H9 (cell line): ENCODE measurements around the gene DCXR. TPM values are rescaled to one million over a fixed set of nuclear protein-coding genes. Genes with fewer than 3 reads are reported as not detected.

Experiments used
- DNase-seq: peaks from one replicate; pipeline ENCODE4 v3.0.0-alpha.2; 2017
- H2AFZ ChIP-seq: one replicate; pipeline ENCODE4 v1.6.1; 2013; ENCODE audit warnings: mild to moderate bottlenecking, low read length, control low read depth, moderate library complexity
- H2AK5ac ChIP-seq: 2 replicates; pipeline ENCODE4 v1.6.1; 2013; ENCODE audit warnings: low read length, control low read depth, mixed read lengths; ENCODE audit not compliant: insufficient read length
- H2BK120ac ChIP-seq: one replicate; pipeline ENCODE4 v1.6.1; 2013; ENCODE audit warnings: low read depth, mild to moderate bottlenecking, low read length, control low read depth, inconsistent platforms; ENCODE audit not compliant: poor library complexity, severe bottlenecking
- H2BK12ac ChIP-seq: 2 replicates; pipeline ENCODE4 v1.6.1; 2013; ENCODE audit warnings: low read length, control low read depth, mixed read lengths, low read depth; ENCODE audit not compliant: insufficient read length
- H2BK15ac ChIP-seq: 2 replicates; pipeline ENCODE4 v1.6.1; 2013; ENCODE audit warnings: low read depth, low read length, control low read depth
- H2BK20ac ChIP-seq: one replicate; pipeline ENCODE4 v1.6.1; 2013; ENCODE audit warnings: low read depth, mild to moderate bottlenecking, low read length, control low read depth, inconsistent platforms; ENCODE audit not compliant: poor library complexity, severe bottlenecking
- H2BK5ac ChIP-seq: 2 replicates; pipeline ENCODE4 v1.6.1; 2013; ENCODE audit warnings: low read length, control low read depth, mixed read lengths; ENCODE audit not compliant: insufficient read length
- H3K14ac ChIP-seq: 2 replicates; pipeline ENCODE4 v1.6.1; 2013; ENCODE audit warnings: low read length, control low read depth; ENCODE audit not compliant: insufficient read depth
- H3K18ac ChIP-seq: 2 replicates; pipeline ENCODE4 v1.6.1; 2013; ENCODE audit warnings: low read depth, mild to moderate bottlenecking, mixed read lengths, low read length, control low read depth; ENCODE audit not compliant: insufficient read length
- H3K23ac ChIP-seq: 2 replicates; pipeline ENCODE4 v1.6.1; 2013; ENCODE audit warnings: low read length, control low read depth, mixed read lengths, low read depth; ENCODE audit not compliant: insufficient read length
- H3K23me2 ChIP-seq: 2 replicates; pipeline ENCODE4 v1.6.1; 2013; ENCODE audit warnings: low read depth, mild to moderate bottlenecking, mixed read lengths, low read length, control low read depth; ENCODE audit not compliant: insufficient read length, poor library complexity, severe bottlenecking
- H3K27ac ChIP-seq: 2 replicates; pipeline ENCODE4 v1.5.1; 2013; ENCODE audit warnings: low read length, control low read depth, mixed read lengths, low read depth; ENCODE audit not compliant: insufficient read length
- H3K27me3 ChIP-seq: 2 replicates; pipeline ENCODE4 v1.6.1; 2013; ENCODE audit warnings: low read length, control low read depth, inconsistent platforms; ENCODE audit not compliant: insufficient read depth
- H3K4ac ChIP-seq: 2 replicates; pipeline ENCODE4 v1.6.1; 2013; ENCODE audit warnings: low read depth, mild to moderate bottlenecking, control low read depth, inconsistent platforms, low read length, moderate library complexity
- H3K4me1 ChIP-seq: 2 replicates; pipeline ENCODE4 v1.6.1; 2013; ENCODE audit warnings: low read length, control low read depth, inconsistent platforms; ENCODE audit not compliant: insufficient read depth
- H3K4me2 ChIP-seq: 2 replicates; pipeline ENCODE4 v1.6.1; 2013; ENCODE audit warnings: low read length, control low read depth, mixed read lengths; ENCODE audit not compliant: insufficient read length, insufficient read depth
- H3K56ac ChIP-seq: 2 replicates; pipeline ENCODE4 v1.6.1; 2013; ENCODE audit warnings: low read depth, mild to moderate bottlenecking, mixed read lengths, low read length, control low read depth; ENCODE audit not compliant: insufficient read length
- H3K79me1 ChIP-seq: 2 replicates; pipeline ENCODE4 v1.6.1; 2013; ENCODE audit warnings: low read depth, mild to moderate bottlenecking, moderate library complexity, low read length, control low read depth, inconsistent platforms; ENCODE audit not compliant: insufficient read depth, poor library complexity, severe bottlenecking
- H3K79me2 ChIP-seq: 2 replicates; pipeline ENCODE4 v1.6.1; 2013; ENCODE audit warnings: low read length, control low read depth, inconsistent platforms; ENCODE audit not compliant: insufficient read depth
- H3K9ac ChIP-seq: 2 replicates; pipeline ENCODE4 v1.6.1; 2013; ENCODE audit warnings: low read length, control low read depth, mixed read lengths; ENCODE audit not compliant: insufficient read length; ENCODE audit errors: extremely low read depth
- H3K9me3 ChIP-seq: one replicate; pipeline ENCODE4 v1.6.1; 2013; ENCODE audit warnings: low read depth, low read length, inconsistent platforms; ENCODE audit not compliant: control insufficient read depth
- H3T11ph ChIP-seq: one replicate; pipeline ENCODE4 v1.6.1; 2013; ENCODE audit warnings: mild to moderate bottlenecking, low read length, control low read depth, inconsistent platforms
- H4K20me1 ChIP-seq: one replicate; pipeline ENCODE4 v1.6.1; 2013; ENCODE audit not compliant: control insufficient read depth, insufficient read length, insufficient read depth
- H4K5ac ChIP-seq: 2 replicates; pipeline ENCODE4 v1.6.1; 2013; ENCODE audit warnings: low read depth, mild to moderate bottlenecking, mixed read lengths, low read length, control low read depth; ENCODE audit not compliant: insufficient read length
- H4K8ac ChIP-seq: replicated peaks from 2 replicates; pipeline ENCODE4 v1.6.1; 2013; ENCODE audit warnings: low read length, control low read depth, mixed read lengths, low read depth; ENCODE audit not compliant: insufficient read length
- H4K91ac ChIP-seq: 2 replicates; pipeline ENCODE4 v1.6.1; 2013; ENCODE audit warnings: low read depth, mild to moderate bottlenecking, moderate library complexity, mixed read lengths, low read length, control low read depth; ENCODE audit not compliant: insufficient read length
- H3K27ac Mint-ChIP-seq, 3 experiments: 2 replicates in 2 of 3; 3 replicates in 1 of 3; pipeline ENCODE4 v1.8.0; 2020 to 2021; ENCODE audit warnings: mixed read lengths in 3 of 3, mild to moderate bottlenecking in 1 of 3, moderate library complexity in 1 of 3
- H3K27me3 Mint-ChIP-seq: 2 replicates; pipeline ENCODE4 v1.8.0; 2021; ENCODE audit warnings: low read depth, mild to moderate bottlenecking, moderate library complexity, mixed read lengths
- H3K36me3 Mint-ChIP-seq, 3 experiments: 2 replicates in 2 of 3; 3 replicates in 1 of 3; pipeline ENCODE4 v1.8.0; 2020 to 2021; ENCODE audit warnings: low read depth in 3 of 3, mixed read lengths in 3 of 3; ENCODE audit not compliant: insufficient read depth in 1 of 3
- H3K4me1 Mint-ChIP-seq, 2 experiments: 2 replicates each; pipeline ENCODE4 v1.8.0; 2020; ENCODE audit warnings: mixed read lengths in 2 of 2
- H3K4me3 Mint-ChIP-seq, 2 experiments: 2 replicates in 1 of 2; 3 replicates in 1 of 2; pipeline ENCODE4 v1.8.0; 2020 to 2021; ENCODE audit warnings: mild to moderate bottlenecking in 2 of 2, mixed read lengths in 2 of 2, moderate library complexity in 1 of 2
- H3K9me3 Mint-ChIP-seq, 2 experiments: 2 replicates in 1 of 2; 3 replicates in 1 of 2; pipeline ENCODE4 v1.8.0; 2020; ENCODE audit warnings: mild to moderate bottlenecking in 2 of 2, mixed read lengths in 2 of 2, moderate library complexity in 1 of 2
- CTCF ChIP-seq: fragments of 200-600 bp; sonication (generic); conservative IDR thresholded peaks from 3 replicates; pipeline ENCODE4 v1.8.0; 2021; ENCODE audit warnings: antibody characterized with exemption, mild to moderate bottlenecking
- WGBS: extraction: QIAGEN DNeasy Blood & Tissue Kit; methylation state at CpG from one replicate; pipeline ENCODE4 v1.1.7; 2013; ENCODE audit warnings: missing lambda C conversion rate, low lambda C conversion rate, mixed read lengths; ENCODE audit not compliant: insufficient read length; ENCODE audit errors: extremely low coverage; 5-methylcytosine and 5-hydroxymethylcytosine counted together
- total RNA-seq: library from RNA; stranded (reverse); gene quantifications from 2 replicates; pipeline ENCODE4 v1.2.1, GENCODE V29; 2021

DCXR gene
- total RNA-seq, 1 experiment from 2014 or later = 93.6 TPM

DNA sequence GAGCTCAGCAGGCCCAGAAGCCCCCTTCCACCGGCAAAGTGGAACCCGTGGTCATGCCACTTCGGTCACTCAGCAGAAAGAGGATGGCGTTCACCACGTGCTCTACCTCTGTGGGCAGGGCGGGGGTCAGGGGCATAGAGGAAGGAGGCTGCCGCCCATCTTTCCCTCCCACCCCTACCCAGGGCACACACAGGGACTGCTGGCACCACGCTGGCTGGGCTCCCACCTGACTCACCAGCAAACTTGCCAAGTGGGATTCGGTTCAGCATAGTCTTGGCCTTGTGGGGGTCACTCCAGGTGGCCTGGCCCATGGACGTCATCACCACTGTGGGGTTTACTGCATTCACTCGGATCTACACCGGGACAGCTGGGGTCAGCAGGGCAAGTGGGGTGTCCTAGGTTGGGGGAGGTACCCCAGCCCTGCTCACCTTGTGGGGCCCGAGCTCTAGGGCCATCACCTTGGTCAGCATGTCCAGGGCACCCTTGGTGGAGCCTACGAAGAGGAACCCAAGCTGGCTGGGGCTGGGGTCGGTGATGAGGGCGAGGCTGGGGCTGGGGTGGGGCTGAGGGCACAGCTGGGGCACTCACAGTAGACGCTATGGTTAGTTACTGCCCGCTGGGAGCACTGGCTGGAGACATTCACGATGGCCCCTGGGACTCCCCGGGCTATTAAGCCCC lies 1.4 kb downstream of the DCXR start:
- peaks cover 14% of the 10 kb centered on the region for H3K27me3 Mint-ChIP-seq
- no peak overlapping the region for H3K27ac ChIP-seq
- no peaks in the 10 kb centered on the region for H3K79me2 ChIP-seq
- H3T11ph ChIP-seq = no peak overlapping the region
- H3K14ac ChIP-seq = no peak overlapping the region
- DNase-seq = no peak
- H4K8ac ChIP-seq = no peak overlapping the region
- no peak overlapping the region for H3K23ac ChIP-seq
- H4K91ac ChIP-seq = no peak overlapping the region
- no peak overlapping the region; a peak in 1 of 7 replicates for H3K27ac Mint-ChIP-seq
- H3K27me3 ChIP-seq = no peaks in the 10 kb centered on the region; the same call in 1 of the 2 replicates
- H3K23me2 ChIP-seq = peaks cover 8% of the 10 kb centered on the region
- no peak for TF ChIP-seq CTCF
- H4K5ac ChIP-seq = no peak overlapping the region
- H2BK15ac ChIP-seq = no peak overlapping the region
- no peaks in the 10 kb centered on the region for H3K79me1 ChIP-seq
- H3K4me1 Mint-ChIP-seq = peaks cover 10 to 25% of the 10 kb centered on the region in 2 experiments
- H3K9me3 ChIP-seq = no peaks in the 10 kb centered on the region
- no peak overlapping the region for H2AFZ ChIP-seq
- no peaks in the 10 kb centered on the region; a peak in 1 of 5 replicates for H3K9me3 Mint-ChIP-seq
- H2BK20ac ChIP-seq = no peak overlapping the region
- H3K4ac ChIP-seq = no peak overlapping the region
- no peak overlapping the region for H2BK12ac ChIP-seq
- no peak overlapping the region for H2BK120ac ChIP-seq
- peaks cover 8 to 14% (median 12%) of the 10 kb centered on the region in 3 experiments; a peak in 5 of 7 replicates for H3K36me3 Mint-ChIP-seq
- no peak overlapping the region for H2BK5ac ChIP-seq
- no peaks in the 10 kb centered on the region for H4K20me1 ChIP-seq
- no CpG with 5 or more reads among the region's 20 CpGs for WGBS
- H3K4me3 Mint-ChIP-seq = peak overlapping the region; percentile 74 to 79
- no peaks in the 10 kb centered on the region for H3K4me1 ChIP-seq
- H3K4me2 ChIP-seq = no peak overlapping the region
- H2AK5ac ChIP-seq = no peak overlapping the region
- no peak overlapping the region for H3K18ac ChIP-seq
- no peak overlapping the region for H3K9ac ChIP-seq
- no peak overlapping the region for H3K56ac ChIP-seq
